DND-41 (cell line): Measurements from ENCODE around the gene TRIP13.

ENCODE experiments used
- ATAC-seq: fragments of 200-7000 bp; cut with Tn5 transposase; 3 replicates; pipeline ENCODE4 v1.9.1; 2021; ENCODE audit warnings: low read depth; ENCODE audit not compliant: insufficient read depth
- DNase-seq: peaks from one replicate; pipeline ENCODE4 v3.0.0-alpha.2; 2020
- H2AFZ ChIP-seq: 2 replicates; pipeline ENCODE4 v1.6.0; 2012; ENCODE audit warnings: low read depth, low read length
- H3K27ac ChIP-seq: 2 replicates; pipeline ENCODE4 v1.5.1; 2012; ENCODE audit warnings: low read length, inconsistent platforms
- H3K27me3 ChIP-seq: fragments of 200-600 bp; sonication (generic); 2 replicates; pipeline ENCODE4 v1.6.0; 2012; ENCODE audit warnings: low read length, mild to moderate bottlenecking, inconsistent platforms; ENCODE audit not compliant: insufficient read depth, poor library complexity
- H3K36me3 ChIP-seq: 2 replicates; pipeline ENCODE4 v1.5.1; 2012; ENCODE audit warnings: low read length, inconsistent platforms; ENCODE audit not compliant: insufficient read depth
- H3K4me1 ChIP-seq: 2 replicates; pipeline ENCODE4 v1.5.1; 2012; ENCODE audit warnings: mild to moderate bottlenecking, low read length; ENCODE audit not compliant: insufficient read depth
- H3K4me2 ChIP-seq: 2 replicates; pipeline ENCODE4 v1.6.0; 2012; ENCODE audit warnings: mild to moderate bottlenecking, moderate library complexity, low read length, inconsistent platforms; ENCODE audit not compliant: insufficient read depth
- H3K4me3 ChIP-seq, 2 experiments: fragments of 200-600 bp in 1 of 2; shearing (Covaris generic) in 1 of 2; 2 replicates each; pipeline ENCODE4 v1.5.1; 2012 to 2016; ENCODE audit warnings: inconsistent platforms in 2 of 2, low read length in 2 of 2, mild to moderate bottlenecking in 2 of 2, low read depth in 1 of 2, moderate library complexity in 1 of 2
- H3K79me2 ChIP-seq: 2 replicates; pipeline ENCODE4 v1.6.0; 2012; ENCODE audit warnings: low read length, inconsistent platforms; ENCODE audit not compliant: insufficient read depth
- H3K9ac ChIP-seq: 2 replicates; pipeline ENCODE4 v1.6.0; 2012; ENCODE audit warnings: low read depth, mild to moderate bottlenecking, inconsistent platforms, low read length, moderate library complexity
- H3K9me3 ChIP-seq: 2 replicates; pipeline ENCODE4 v1.5.1; 2012; ENCODE audit warnings: low read length, moderate library complexity, mild to moderate bottlenecking, inconsistent platforms; ENCODE audit not compliant: insufficient read depth, severe bottlenecking
- H4K20me1 ChIP-seq: 2 replicates; pipeline ENCODE4 v1.6.0; 2012; ENCODE audit warnings: low read length; ENCODE audit not compliant: insufficient read depth
- CTCF ChIP-seq: IDR thresholded peaks from 2 replicates; pipeline ENCODE4 v1.5.1; 2012; ENCODE audit warnings: borderline replicate concordance, low read length, moderate library complexity, mild to moderate bottlenecking; ENCODE audit not compliant: poor library complexity, severe bottlenecking; ENCODE audit errors: extremely low read depth
- EZH2 ChIP-seq: IDR thresholded peaks from 3 replicates; pipeline ENCODE4 v1.6.1; 2012; ENCODE audit warnings: borderline replicate concordance, low read depth, mild to moderate bottlenecking, moderate library complexity, low read length, inconsistent platforms; ENCODE audit not compliant: severe bottlenecking

TRIP13 gene

DNA sequence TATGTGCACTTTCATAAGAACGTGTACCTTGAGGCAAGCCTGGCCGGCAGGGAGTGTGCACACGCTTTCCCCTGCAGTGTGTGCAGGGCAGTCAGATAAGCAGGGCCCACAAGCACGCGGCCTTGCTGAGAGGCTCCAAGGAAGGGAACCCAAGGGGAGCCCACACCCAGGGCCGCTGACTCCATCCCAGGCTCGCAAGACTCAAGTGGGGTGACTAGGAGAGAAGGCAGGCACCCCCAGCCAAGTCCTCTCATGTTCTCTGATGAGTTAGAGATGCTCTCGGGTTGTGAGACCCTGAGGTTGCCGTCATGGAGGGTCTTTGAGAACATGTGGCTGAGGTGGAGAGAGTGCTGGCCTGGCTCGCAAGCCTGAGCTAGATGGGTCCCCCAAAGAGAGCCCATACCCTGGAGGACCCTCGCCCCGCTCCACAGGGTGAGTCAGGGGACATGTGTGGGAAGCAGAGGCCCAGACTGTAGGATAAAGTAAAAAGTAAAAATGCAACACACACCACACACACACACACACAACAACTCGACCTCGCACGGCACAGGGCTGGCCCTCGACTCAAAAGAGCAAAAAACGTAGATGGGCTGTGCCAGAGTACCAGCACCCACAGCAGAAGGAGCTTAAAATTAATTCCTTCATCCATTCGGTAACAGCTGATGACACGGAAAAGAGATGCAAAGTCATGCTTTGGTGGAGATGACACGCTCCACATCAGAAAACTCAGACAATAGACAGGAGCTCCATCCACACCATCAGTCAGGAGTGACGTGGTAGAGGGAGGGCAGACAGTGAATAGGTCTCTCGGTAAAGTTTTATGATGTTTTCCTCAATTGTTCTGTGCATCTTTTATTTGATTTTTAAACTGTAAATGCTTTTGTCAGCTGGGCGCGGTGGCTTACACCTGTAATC lies 61.1 kb downstream of the TRIP13 start:
- Histone ChIP-seq H3K4me1 (peaks cover 19% of the 10 kb centered on the region), H3K4me2 (no peak overlapping the region), H3K27ac (no peak overlapping the region), H3K79me2 (no peaks in the 10 kb centered on the region), H3K9me3 (peaks cover 9% of the 10 kb centered on the region), H4K20me1 (peaks cover 8% of the 10 kb centered on the region; the same call in 1 of the 2 replicates), H3K36me3 (no peaks in the 10 kb centered on the region), H2AFZ (no peak overlapping the region), H3K27me3 (peaks cover 33% of the 10 kb centered on the region), H3K9ac (no peak overlapping the region), H3K4me3 (no peak overlapping the region)
- DNase-seq (no peak), ATAC-seq (no peak)
- TF ChIP-seq CTCF (no peak), EZH2 (no peak)

GRCh38 chr5:955886-956761 lies 63.4 kb downstream of the TRIP13 start:
- no peak overlapping the region for H3K4me3 ChIP-seq
- peaks cover 28% of the 10 kb centered on the region for H3K4me1 ChIP-seq

More at GRCh38 chr5:955886-956761, 63.4 kb downstream of the TRIP13 start:
- Histone ChIP-seq H3K4me2 (no peak overlapping the region), H3K9ac (no peak overlapping the region), H3K79me2 (no peaks in the 10 kb centered on the region), H3K36me3 (no peaks in the 10 kb centered on the region), H2AFZ (no peak overlapping the region), H3K9me3 (peaks cover 1% of the 10 kb centered on the region), H3K27me3 (peaks cover 29% of the 10 kb centered on the region), H4K20me1 (peaks cover 8% of the 10 kb centered on the region; the same call in 1 of the 2 replicates), H3K27ac (no peak overlapping the region)
- DNase-seq (no peak), ATAC-seq (no peak)
- TF ChIP-seq EZH2 (no peak), CTCF (no peak)
